Measurements from ENCODE around the gene LBH.

The LBH gene

GRCh38 chr2:30255026-30255425, 23.7 kb downstream of the LBH start:
- H3K27ac ChIP-seq (ENCODE audit: insufficient read depth in 1 of 2, low read depth in 1 of 2, low read length in 2 of 2, poor library complexity in 1 of 2, severe bottlenecking in 2 of 2) = no peak overlapping the region
- ChIA-PET CTCF (interaction anchor here (1.2 to 1.3 kb wide), 3 partner anchors 9 to 91 kb away, joined by 3 to 4 read pairs (median 3); no protein-coding TSS in a partner anchor), POLR2A (no interaction called here)
- 98% methylated on average over 14 of the region's 16 CpGs for WGBS (ENCODE audit: insufficient coverage)
- H3K4me1 ChIP-seq (ENCODE audit: control extremely low read depth in 1 of 4, control insufficient read depth in 4 of 4, insufficient read depth in 4 of 4, low read length in 3 of 4) = peaks cover 0 to 22% (median 12%) of the 10 kb centered on the region in 4 experiments
- no peaks in the 10 kb centered on the region for H3K9me3 ChIP-seq (ENCODE audit: control extremely low read depth in 1 of 5, control insufficient read depth in 4 of 5, insufficient read depth in 2 of 5, low read depth in 1 of 5, low read length in 4 of 5)
- H3K36me3 ChIP-seq (ENCODE audit: control insufficient read depth in 4 of 4, insufficient read depth in 4 of 4, low read length in 3 of 4) = peaks cover 0 to 11% (median 1%) of the 10 kb centered on the region in 4 experiments
- no peaks in the 10 kb centered on the region for H3K27me3 ChIP-seq (replicated peaks in 2 of 5; ENCODE audit: control insufficient read depth in 4 of 5, insufficient read depth in 5 of 5, low read length in 4 of 5)
- no peak overlapping the region for H3K4me3 ChIP-seq (ENCODE audit: control insufficient read depth in 1 of 7, extremely low read depth in 1 of 7, insufficient read depth in 4 of 7, low read depth in 2 of 7, low read length in 6 of 7)
- no peak for DNase-seq

- 97% methylated on average over 8 of the region's 8 CpGs for WGBS (ENCODE audit: insufficient coverage)
- no peaks in the 10 kb centered on the region for H3K9me3 ChIP-seq (ENCODE audit: control extremely low read depth in 1 of 5, control insufficient read depth in 4 of 5, insufficient read depth in 2 of 5, low read depth in 1 of 5, low read length in 4 of 5)
- H3K4me1 ChIP-seq (ENCODE audit: control extremely low read depth in 1 of 4, control insufficient read depth in 4 of 4, insufficient read depth in 4 of 4, low read length in 3 of 4) = peaks cover 0 to 22% (median 12%) of the 10 kb centered on the region in 4 experiments
- DNase-seq = no peak
- peaks cover 0 to 11% (median 1%) of the 10 kb centered on the region in 4 experiments for H3K36me3 ChIP-seq (ENCODE audit: control insufficient read depth in 4 of 4, insufficient read depth in 4 of 4, low read length in 3 of 4)
- no peak overlapping the region for H3K4me3 ChIP-seq (ENCODE audit: control insufficient read depth in 1 of 7, extremely low read depth in 1 of 7, insufficient read depth in 4 of 7, low read depth in 2 of 7, low read length in 6 of 7)
- CTCF ChIA-PET = interaction anchor here (0.6 to 1.3 kb wide), 3 partner anchors 9 to 361 kb away, joined by 3 to 4 read pairs (median 3); no protein-coding TSS in a partner anchor
- no peak overlapping the region for H3K27ac ChIP-seq (ENCODE audit: insufficient read depth in 1 of 2, low read depth in 1 of 2, low read length in 2 of 2, poor library complexity in 1 of 2, severe bottlenecking in 2 of 2)
- POLR2A ChIA-PET = no interaction called here
- H3K27me3 ChIP-seq (replicated peaks in 2 of 5; ENCODE audit: control insufficient read depth in 4 of 5, insufficient read depth in 5 of 5, low read length in 4 of 5) = no peaks in the 10 kb centered on the region
These were observed 24.4 kb downstream of the LBH start for GRCh38 chr2:30255466-30256408.

GRCh38 chr2:30257266-30258214, 26.2 kb downstream of the LBH start:
- peaks cover 0 to 15% (median 9%) of the 10 kb centered on the region in 4 experiments for H3K4me1 ChIP-seq (ENCODE audit: control extremely low read depth in 1 of 4, control insufficient read depth in 4 of 4, insufficient read depth in 4 of 4, low read length in 3 of 4)
- H3K36me3 ChIP-seq (ENCODE audit: control insufficient read depth in 4 of 4, insufficient read depth in 4 of 4, low read length in 3 of 4) = peaks cover 0 to 11% (median 1%) of the 10 kb centered on the region in 4 experiments
- H3K9me3 ChIP-seq (ENCODE audit: control extremely low read depth in 1 of 5, control insufficient read depth in 4 of 5, insufficient read depth in 2 of 5, low read depth in 1 of 5, low read length in 4 of 5) = peaks cover 0 to 6% (median 0%) of the 10 kb centered on the region in 5 experiments
- WGBS (ENCODE audit: insufficient coverage) = 93% methylated on average over 13 of the region's 17 CpGs
- no peak overlapping the region for H3K27ac ChIP-seq (ENCODE audit: insufficient read depth in 1 of 2, low read depth in 1 of 2, low read length in 2 of 2, poor library complexity in 1 of 2, severe bottlenecking in 2 of 2)
- DNase-seq = no peak
- H3K27me3 ChIP-seq (replicated peaks in 2 of 5; ENCODE audit: control insufficient read depth in 4 of 5, insufficient read depth in 5 of 5, low read length in 4 of 5) = no peaks in the 10 kb centered on the region
- ChIA-PET POLR2A (interaction anchor here (0.7 kb wide), 1 partner anchor 9 kb away, joined by 4 read pairs; no protein-coding TSS in a partner anchor), CTCF (interaction anchor here (0.7 to 1.6 kb wide), 2 partner anchors 9 to 18 kb away, joined by 3 to 4 read pairs; no protein-coding TSS in a partner anchor)
- no peak overlapping the region for H3K4me3 ChIP-seq (ENCODE audit: control insufficient read depth in 1 of 7, extremely low read depth in 1 of 7, insufficient read depth in 4 of 7, low read depth in 2 of 7, low read length in 6 of 7)

GRCh38 chr2:30259071-30259470, 27.7 kb downstream of the LBH start:
- Histone ChIP-seq H3K9me3 (ENCODE audit: control extremely low read depth in 1 of 5, control insufficient read depth in 4 of 5, insufficient read depth in 2 of 5, low read depth in 1 of 5, low read length in 4 of 5) (peaks cover 0 to 6% (median 0%) of the 10 kb centered on the region in 5 experiments), H3K27ac (ENCODE audit: insufficient read depth in 1 of 2, low read depth in 1 of 2, low read length in 2 of 2, poor library complexity in 1 of 2, severe bottlenecking in 2 of 2) (no peak overlapping the region), H3K27me3 (replicated peaks in 2 of 5; ENCODE audit: control insufficient read depth in 4 of 5, insufficient read depth in 5 of 5, low read length in 4 of 5) (no peaks in the 10 kb centered on the region), H3K36me3 (ENCODE audit: control insufficient read depth in 4 of 4, insufficient read depth in 4 of 4, low read length in 3 of 4) (peaks cover 0 to 11% (median 1%) of the 10 kb centered on the region in 4 experiments), H3K4me3 (ENCODE audit: control insufficient read depth in 1 of 7, extremely low read depth in 1 of 7, insufficient read depth in 4 of 7, low read depth in 2 of 7, low read length in 6 of 7) (no peak overlapping the region), H3K4me1 (ENCODE audit: control extremely low read depth in 1 of 4, control insufficient read depth in 4 of 4, insufficient read depth in 4 of 4, low read length in 3 of 4) (no peaks in the 10 kb centered on the region)
- POLR2A ChIA-PET = no interaction called here
- no peak for DNase-seq
- CTCF ChIA-PET = interaction anchor here (0.6 to 1.6 kb wide), 2 partner anchors 20 to 22 kb away, joined by 3 to 4 read pairs; no protein-coding TSS in a partner anchor
- WGBS (ENCODE audit: insufficient coverage) = 95% methylated on average over 16 of the region's 16 CpGs

GRCh38 chr2:30259827-30260679, 28.7 kb downstream of the LBH start:
- Histone ChIP-seq H3K27ac (ENCODE audit: insufficient read depth in 1 of 2, low read depth in 1 of 2, low read length in 2 of 2, poor library complexity in 1 of 2, severe bottlenecking in 2 of 2) (no peak overlapping the region), H3K27me3 (replicated peaks in 2 of 5; ENCODE audit: control insufficient read depth in 4 of 5, insufficient read depth in 5 of 5, low read length in 4 of 5) (no peaks in the 10 kb centered on the region), H3K4me3 (ENCODE audit: control insufficient read depth in 1 of 7, extremely low read depth in 1 of 7, insufficient read depth in 4 of 7, low read depth in 2 of 7, low read length in 6 of 7) (no peak overlapping the region), H3K4me1 (ENCODE audit: control extremely low read depth in 1 of 4, control insufficient read depth in 4 of 4, insufficient read depth in 4 of 4, low read length in 3 of 4) (no peaks in the 10 kb centered on the region), H3K36me3 (ENCODE audit: control insufficient read depth in 4 of 4, insufficient read depth in 4 of 4, low read length in 3 of 4) (peaks cover 0 to 11% (median 1%) of the 10 kb centered on the region in 4 experiments), H3K9me3 (ENCODE audit: control extremely low read depth in 1 of 5, control insufficient read depth in 4 of 5, insufficient read depth in 2 of 5, low read depth in 1 of 5, low read length in 4 of 5) (peaks cover 0 to 6% (median 0%) of the 10 kb centered on the region in 5 experiments)
- 80% methylated on average over 3 of the region's 3 CpGs for WGBS (ENCODE audit: insufficient coverage)
- ChIA-PET CTCF (interaction anchor here (0.7 kb wide), 1 partner anchor 182 kb away, joined by 3 read pairs; no protein-coding TSS in a partner anchor), POLR2A (no interaction called here)
- DNase-seq = no peak

- ChIA-PET POLR2A (no interaction called here), CTCF (no interaction called here)
- no peak for DNase-seq
- Histone ChIP-seq H3K27me3 (replicated peaks in 2 of 5; ENCODE audit: control insufficient read depth in 4 of 5, insufficient read depth in 5 of 5, low read length in 4 of 5) (no peaks in the 10 kb centered on the region), H3K27ac (ENCODE audit: insufficient read depth in 1 of 2, low read depth in 1 of 2, low read length in 2 of 2, poor library complexity in 1 of 2, severe bottlenecking in 2 of 2) (no peak overlapping the region), H3K4me3 (ENCODE audit: control insufficient read depth in 1 of 7, extremely low read depth in 1 of 7, insufficient read depth in 4 of 7, low read depth in 2 of 7, low read length in 6 of 7) (no peak overlapping the region), H3K36me3 (ENCODE audit: control insufficient read depth in 4 of 4, insufficient read depth in 4 of 4, low read length in 3 of 4) (peaks cover 0 to 11% (median 1%) of the 10 kb centered on the region in 4 experiments), H3K4me1 (ENCODE audit: control extremely low read depth in 1 of 4, control insufficient read depth in 4 of 4, insufficient read depth in 4 of 4, low read length in 3 of 4) (peaks cover 0 to 6% (median 3%) of the 10 kb centered on the region in 4 experiments), H3K9me3 (ENCODE audit: control extremely low read depth in 1 of 5, control insufficient read depth in 4 of 5, insufficient read depth in 2 of 5, low read depth in 1 of 5, low read length in 4 of 5) (peaks cover 0 to 6% (median 0%) of the 10 kb centered on the region in 5 experiments)
- WGBS (ENCODE audit: insufficient coverage) = 100% methylated on average over 1 of the region's 2 CpGs
These were observed 29.6 kb downstream of the LBH start for GRCh38 chr2:30260941-30261340.
